Panc1 (cell line): ENCODE results near the gene TMEM165. TPM values are rescaled to one million over a fixed set of nuclear protein-coding genes. Genes with fewer than 3 reads are reported as not detected.

Experiments
- ATAC-seq: fragments of 200-7000 bp; cut with Tn5 transposase; 2 replicates; pipeline ENCODE4 v1.9.1; 2020; ENCODE audit warnings: mild to moderate bottlenecking, moderate library complexity
- BruUV-seq: library from RNA; stranded (reverse); fragments of 400-500 nt; replicated peaks from 2 replicates; lab custom pipeline; 2021; lab: Mats Ljungman, UMichigan
- CTCF ChIA-PET: fragments of 300-600 bp; sonication (Branson Sonifier 250); formaldehyde crosslinking; loops from one replicate; lab custom pipeline; 2022; ENCODE audit warnings: antibody characterized with exemption; lab: Charles Lee
- POLR2A ChIA-PET: fragments of 300-600 bp; sonication (Branson Sonifier 250); formaldehyde crosslinking; loops from one replicate; lab custom pipeline; 2022; ENCODE audit warnings: antibody characterized with exemption; lab: Charles Lee
- DNase-seq: peaks from one replicate; pipeline ENCODE4 v3.0.0-alpha.2; 2010; ENCODE audit warnings: low read depth, low spot score
- H3K27ac ChIP-seq: 2 replicates; pipeline ENCODE4 v1.5.1; 2011; ENCODE audit warnings: mild to moderate bottlenecking, low read length, inconsistent platforms
- H3K27me3 ChIP-seq: fragments of 200-500 bp; sonication (Bioruptor generic); 2 replicates; pipeline ENCODE4 v1.6.0; 2014; ENCODE audit warnings: low read length, inconsistent platforms; ENCODE audit not compliant: control insufficient read depth, insufficient read depth
- H3K36me3 ChIP-seq: fragments of 200-500 bp; sonication (Bioruptor generic); 2 replicates; pipeline ENCODE4 v1.5.1; 2014; ENCODE audit warnings: inconsistent platforms, mild to moderate bottlenecking, low read length, moderate library complexity; ENCODE audit not compliant: control insufficient read depth, insufficient read depth
- H3K4me1 ChIP-seq: 2 replicates; pipeline ENCODE4 v1.5.1; 2011; ENCODE audit warnings: inconsistent platforms, mild to moderate bottlenecking, low read length, moderate library complexity; ENCODE audit not compliant: control insufficient read depth, insufficient read depth
- H3K4me3 ChIP-seq, 2 experiments: 2 replicates each; pipeline ENCODE4 v1.5.1; 2011 to 2012; ENCODE audit warnings: low read depth in 2 of 2, low read length in 2 of 2, mild to moderate bottlenecking in 2 of 2, inconsistent platforms in 1 of 2, moderate library complexity in 1 of 2
- H3K9me3 ChIP-seq: fragments of 200-500 bp; sonication (Bioruptor generic); 2 replicates; pipeline ENCODE4 v1.5.1; 2014; ENCODE audit warnings: low read depth, mild to moderate bottlenecking, inconsistent platforms, low read length, moderate library complexity; ENCODE audit not compliant: control insufficient read depth, insufficient read depth
- POLR2AphosphoS5 ChIP-seq: IDR thresholded peaks from 2 replicates; pipeline ENCODE4 v1.6.1; 2012; ENCODE audit warnings: mild to moderate bottlenecking, low read depth, low read length, moderate library complexity
- SIN3A ChIP-seq: IDR thresholded peaks from 2 replicates; pipeline ENCODE4 v1.6.1; 2012; ENCODE audit warnings: low read depth, mild to moderate bottlenecking, low read length, moderate library complexity, borderline replicate concordance; ENCODE audit not compliant: insufficient read depth
- TCF7L2 ChIP-seq: IDR thresholded peaks from 2 replicates; pipeline ENCODE4 v1.6.1; 2011; ENCODE audit warnings: mild to moderate bottlenecking, low read depth, low read length, inconsistent platforms
- in situ Hi-C: cut with HindIII; loops from 2 replicates; pipeline ENCODE4 v1.10.0; 2016; ENCODE audit warnings: low sequenced_read_pairs, low pct_unique_long_range_greater_than_20kb
- intact Hi-C: fragments of 100-400 bp; cut with micrococcal nuclease; formaldehyde crosslinking; loops from one replicate; pipeline ENCODE4 v1.10.0; 2022; ENCODE audit not compliant: unreplicated experiment
- total RNA-seq: library from RNA; stranded (reverse); gene quantifications from one replicate; pipeline ENCODE4 v1.2.1, GENCODE V29; 2021; ENCODE audit not compliant: unreplicated experiment
- TF ChIP-seq, protein P1 (sequence below), 2 experiments: IDR thresholded peaks; 2 replicates each; pipeline ENCODE4 v1.6.1; 2011 to 2012; ENCODE audit warnings: low read depth in 2 of 2, control low read depth in 1 of 2, low read length in 1 of 2, mild to moderate bottlenecking in 1 of 2, moderate library complexity in 1 of 2; ENCODE audit not compliant: insufficient read depth in 1 of 2
- TF ChIP-seq, protein P2 (sequence below): fragments of 450-650 bp; IDR thresholded peaks from 2 replicates; pipeline ENCODE4 v1.5.1; 2017; ENCODE audit warnings: mild to moderate bottlenecking

Gene TMEM165
- total RNA-seq, 1 experiment from 2014 or later = 54.6 TPM

DNA sequence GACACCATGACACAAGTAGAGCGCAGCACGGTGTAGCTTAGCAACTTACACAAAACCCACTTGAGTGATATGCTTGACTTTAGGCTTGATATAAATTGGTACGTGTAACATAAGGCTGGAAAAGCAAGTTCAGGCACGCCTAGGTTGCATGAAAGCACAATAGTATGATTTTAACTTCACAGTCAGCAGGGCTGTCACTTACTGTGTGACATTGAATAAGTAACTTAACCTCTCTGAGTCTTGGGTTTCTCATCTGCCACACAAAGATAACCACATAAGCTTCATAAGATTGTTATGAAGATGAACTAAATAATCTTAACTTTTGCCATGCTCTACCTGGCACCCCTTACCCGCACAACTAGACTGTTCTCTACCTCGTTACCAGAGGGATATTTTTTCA is 40.2 kb upstream of the TMEM165 start:
- no TSS peak for BruUV-seq
- POLR2A ChIA-PET = no interaction called here
- in situ Hi-C loops (no loop called here), intact Hi-C loops (no loop called here)
- Histone ChIP-seq H3K4me3 (no peak overlapping the region), H3K4me1 (0 out of 2 replicates have a peak, but pooled peaks cover 3% of the 10 kb centered on the region), H3K9me3 (no peaks in the 10 kb centered on the region), H3K36me3 (no peaks in the 10 kb centered on the region), H3K27ac (no peak overlapping the region), H3K27me3 (no peaks in the 10 kb centered on the region)
- TF ChIP-seq, protein P1, sequence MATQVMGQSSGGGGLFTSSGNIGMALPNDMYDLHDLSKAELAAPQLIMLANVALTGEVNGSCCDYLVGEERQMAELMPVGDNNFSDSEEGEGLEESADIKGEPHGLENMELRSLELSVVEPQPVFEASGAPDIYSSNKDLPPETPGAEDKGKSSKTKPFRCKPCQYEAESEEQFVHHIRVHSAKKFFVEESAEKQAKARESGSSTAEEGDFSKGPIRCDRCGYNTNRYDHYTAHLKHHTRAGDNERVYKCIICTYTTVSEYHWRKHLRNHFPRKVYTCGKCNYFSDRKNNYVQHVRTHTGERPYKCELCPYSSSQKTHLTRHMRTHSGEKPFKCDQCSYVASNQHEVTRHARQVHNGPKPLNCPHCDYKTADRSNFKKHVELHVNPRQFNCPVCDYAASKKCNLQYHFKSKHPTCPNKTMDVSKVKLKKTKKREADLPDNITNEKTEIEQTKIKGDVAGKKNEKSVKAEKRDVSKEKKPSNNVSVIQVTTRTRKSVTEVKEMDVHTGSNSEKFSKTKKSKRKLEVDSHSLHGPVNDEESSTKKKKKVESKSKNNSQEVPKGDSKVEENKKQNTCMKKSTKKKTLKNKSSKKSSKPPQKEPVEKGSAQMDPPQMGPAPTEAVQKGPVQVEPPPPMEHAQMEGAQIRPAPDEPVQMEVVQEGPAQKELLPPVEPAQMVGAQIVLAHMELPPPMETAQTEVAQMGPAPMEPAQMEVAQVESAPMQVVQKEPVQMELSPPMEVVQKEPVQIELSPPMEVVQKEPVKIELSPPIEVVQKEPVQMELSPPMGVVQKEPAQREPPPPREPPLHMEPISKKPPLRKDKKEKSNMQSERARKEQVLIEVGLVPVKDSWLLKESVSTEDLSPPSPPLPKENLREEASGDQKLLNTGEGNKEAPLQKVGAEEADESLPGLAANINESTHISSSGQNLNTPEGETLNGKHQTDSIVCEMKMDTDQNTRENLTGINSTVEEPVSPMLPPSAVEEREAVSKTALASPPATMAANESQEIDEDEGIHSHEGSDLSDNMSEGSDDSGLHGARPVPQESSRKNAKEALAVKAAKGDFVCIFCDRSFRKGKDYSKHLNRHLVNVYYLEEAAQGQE (IDR thresholded peaks at IDR 0.05; ENCODE audit: insufficient read depth in 1 of 2, low read depth in 2 of 2, low read length in 1 of 2) = no peak
- no peak for TF ChIP-seq SIN3A
- ATAC-seq = no peak
- CTCF ChIA-PET = no interaction called here
- no peak for DNase-seq

DNA sequence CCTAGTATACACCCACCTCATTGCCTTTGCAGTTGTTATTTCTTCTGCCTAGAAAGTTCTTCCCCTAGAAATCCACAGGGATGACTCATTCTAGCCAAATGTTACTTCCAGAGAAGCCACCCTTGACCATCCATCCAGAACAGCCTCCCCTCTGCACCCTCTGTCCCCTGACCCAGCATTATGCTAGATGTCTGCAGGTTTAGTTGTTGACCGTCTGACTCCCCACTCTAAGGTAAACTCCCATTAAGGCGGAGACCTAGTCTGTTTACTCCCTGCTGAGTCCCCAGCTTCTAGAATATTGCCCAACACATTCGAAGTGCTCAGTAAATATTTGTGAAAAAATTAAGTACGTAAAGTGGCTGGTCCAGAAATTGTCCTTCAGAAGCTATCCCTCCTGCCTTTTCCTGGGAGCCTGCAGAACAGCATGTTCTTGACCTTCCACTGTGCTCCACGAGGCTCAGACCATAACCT is 38.7 kb upstream of the TMEM165 start:
- ATAC-seq (no peak), DNase-seq (no peak)
- Histone ChIP-seq H3K27ac (no peak overlapping the region), H3K27me3 (no peaks in the 10 kb centered on the region), H3K9me3 (no peaks in the 10 kb centered on the region), H3K4me3 (no peak overlapping the region), H3K4me1 (0 out of 2 replicates have a peak, but pooled peaks cover 3% of the 10 kb centered on the region), H3K36me3 (no peaks in the 10 kb centered on the region)
- intact Hi-C loops = no loop called here
- ChIA-PET CTCF (no interaction called here), POLR2A (no interaction called here)
- TF ChIP-seq, protein P2, sequence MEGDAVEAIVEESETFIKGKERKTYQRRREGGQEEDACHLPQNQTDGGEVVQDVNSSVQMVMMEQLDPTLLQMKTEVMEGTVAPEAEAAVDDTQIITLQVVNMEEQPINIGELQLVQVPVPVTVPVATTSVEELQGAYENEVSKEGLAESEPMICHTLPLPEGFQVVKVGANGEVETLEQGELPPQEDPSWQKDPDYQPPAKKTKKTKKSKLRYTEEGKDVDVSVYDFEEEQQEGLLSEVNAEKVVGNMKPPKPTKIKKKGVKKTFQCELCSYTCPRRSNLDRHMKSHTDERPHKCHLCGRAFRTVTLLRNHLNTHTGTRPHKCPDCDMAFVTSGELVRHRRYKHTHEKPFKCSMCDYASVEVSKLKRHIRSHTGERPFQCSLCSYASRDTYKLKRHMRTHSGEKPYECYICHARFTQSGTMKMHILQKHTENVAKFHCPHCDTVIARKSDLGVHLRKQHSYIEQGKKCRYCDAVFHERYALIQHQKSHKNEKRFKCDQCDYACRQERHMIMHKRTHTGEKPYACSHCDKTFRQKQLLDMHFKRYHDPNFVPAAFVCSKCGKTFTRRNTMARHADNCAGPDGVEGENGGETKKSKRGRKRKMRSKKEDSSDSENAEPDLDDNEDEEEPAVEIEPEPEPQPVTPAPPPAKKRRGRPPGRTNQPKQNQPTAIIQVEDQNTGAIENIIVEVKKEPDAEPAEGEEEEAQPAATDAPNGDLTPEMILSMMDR = no peak
- TF ChIP-seq POLR2AphosphoS5 = no peak
- TF ChIP-seq, protein P1 (IDR thresholded peaks at IDR 0.05; ENCODE audit: insufficient read depth in 1 of 2, low read depth in 2 of 2, low read length in 1 of 2) = no peak
- no peak for TF ChIP-seq SIN3A
- no peak for TF ChIP-seq TCF7L2
- BruUV-seq = no TSS peak
- in situ Hi-C loops = no loop called here
